Measurements from ENCODE around the gene FBXO4.
"Not testable (repeated sequence)": the region's sequence is repeated elsewhere in the genome, so short reads cannot be mapped to it uniquely, and the experiment has no call there.

Gene FBXO4

GRCh38 chr5:41982858-41983257, 57.8 kb downstream of the FBXO4 start:
- DNase-seq (ENCODE audit: low read depth): not testable (repeated sequence)

GRCh38 chr5:41983284-41983683, 58.2 kb downstream of the FBXO4 start:
- DNase-seq (ENCODE audit: low read depth): no peak

- no peak for DNase-seq (ENCODE audit: low read depth)
These were observed 61.0 kb downstream of the FBXO4 start for GRCh38 chr5:41985945-41986695.
